ENCODE measurements around the gene BORCS6.

BORCS6 gene

GRCh38 chr17:8141741-8142140, 48.2 kb downstream of the BORCS6 start:
- no peak for DNase-seq

DNA sequence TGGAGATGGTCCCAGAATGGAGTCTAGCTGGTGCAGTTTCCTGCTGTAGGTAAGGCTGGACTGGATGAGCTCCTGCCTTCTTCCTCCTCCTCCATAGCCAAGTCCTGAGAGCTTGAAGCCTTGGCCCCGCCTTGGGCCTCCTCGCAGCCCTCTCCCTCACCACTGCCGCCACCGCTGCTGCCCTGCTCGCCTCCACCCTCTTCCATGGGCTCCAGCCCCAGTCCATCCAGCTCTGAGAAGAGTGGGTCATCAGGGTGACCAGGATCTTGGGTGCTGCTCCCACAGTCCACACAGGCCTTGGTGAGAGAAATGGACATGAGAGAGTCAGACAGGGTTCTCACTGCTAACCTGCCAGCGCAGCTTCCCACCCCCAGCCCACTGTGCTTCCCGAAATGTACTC, 48.9 kb downstream of the BORCS6 start:
- DNase-seq = no peak

GRCh38 chr17:8140065-8141029, 49.6 kb downstream of the BORCS6 start:
- DNase-seq = no peak

DNA sequence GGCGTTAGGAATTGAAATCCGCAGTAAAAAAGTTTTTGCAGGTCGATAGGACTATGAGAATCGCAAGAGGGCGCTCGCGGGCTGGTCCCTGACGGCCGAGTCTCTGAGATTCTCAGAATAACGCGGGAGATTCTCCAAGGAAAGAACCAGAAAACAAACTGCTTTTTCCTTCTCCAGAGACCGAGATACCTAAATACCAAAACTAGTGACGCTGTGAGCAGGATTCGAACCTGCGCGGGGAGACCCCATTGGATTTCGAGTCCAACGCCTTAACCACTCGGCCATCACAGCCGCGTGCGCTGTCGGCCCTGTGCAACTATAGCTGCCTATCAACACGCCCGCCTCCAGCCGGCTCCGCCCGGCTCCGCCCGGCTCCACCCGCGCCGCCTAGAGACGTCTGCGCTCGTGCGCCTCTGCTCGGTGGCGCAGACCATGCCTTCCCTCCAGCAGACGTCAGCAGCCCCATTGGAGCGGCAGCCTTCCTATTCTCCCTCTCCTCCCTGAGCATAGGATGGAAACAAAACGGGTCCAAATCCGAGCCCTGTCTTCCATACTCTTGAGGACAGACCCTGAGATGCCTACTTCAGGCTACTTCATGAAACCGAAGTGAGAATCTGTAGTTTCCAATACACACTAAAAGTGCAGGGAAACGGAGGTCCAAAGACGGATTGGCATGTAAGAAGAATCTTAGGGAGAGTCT, 51.2 kb downstream of the BORCS6 start:
- DNase-seq = peak; percentile 90

GRCh38 chr17:8138374-8138671, 51.7 kb downstream of the BORCS6 start:
- DNase-seq = no peak

All from T-helper 9 cell (primary cell).